Right lobe of liver (tissue), 6 donors: ENCODE measurements around the gene DDIT3. TPM values are rescaled to one million over a fixed set of nuclear protein-coding genes. Genes with fewer than 3 reads are reported as not detected.

ENCODE experiments used
- ATAC-seq, 4 donors: fragments of 200-7000 bp; cut with Tn5 transposase; one replicate each; pipeline ENCODE4 v1.9.1; 2020; ENCODE audit warnings: mild to moderate bottlenecking in 4 of 4, moderate library complexity in 4 of 4
- DNase-seq, 3 donors: peaks; one replicate each; pipeline ENCODE4 v3.0.0-alpha.2; 2020
- H3K27ac ChIP-seq, 3 donors: fragments of 200-600 bp; one replicate each; pipeline ENCODE4 v1.8.0; 2022
- H3K27me3 ChIP-seq, 2 donors: fragments of 200-600 bp; one replicate each; pipeline ENCODE4 v1.8.0; 2022
- H3K36me3 ChIP-seq, 4 donors: fragments of 200-600 bp; sonication (generic) in 1 of 4; one replicate each; pipeline versions ENCODE4 v1.5.1 to v1.8.0; 2017 to 2022; ENCODE audit warnings: control low read depth in 1 of 4
- H3K4me1 ChIP-seq, 4 donors: fragments of 200-600 bp; sonication (generic) in 1 of 4; one replicate each; pipeline versions ENCODE4 v1.5.1 to v1.8.0; 2017 to 2022; ENCODE audit warnings: control low read depth in 1 of 4
- H3K4me3 ChIP-seq, 3 donors: fragments of 200-600 bp; one replicate each; pipeline ENCODE4 v1.8.0; 2022
- H3K9me3 ChIP-seq, 4 donors: fragments of 200-600 bp; sonication (generic) in 1 of 4; one replicate each; pipeline versions ENCODE4 v1.5.1 to v1.8.0; 2017 to 2022; ENCODE audit warnings: control low read depth in 1 of 4
- POLR2A ChIP-seq: fragments of 450-650 bp; IDR thresholded peaks from one replicate; pipeline ENCODE4 v1.6.1; 2017; ENCODE audit warnings: antibody characterized with exemption, mild to moderate bottlenecking
- WGBS: methylation state at CpG from one replicate; pipeline ENCODE4 v1.1.6; 2018; ENCODE audit warnings: low coverage, low lambda C conversion rate; ENCODE audit not compliant: insufficient coverage; ENCODE audit errors: missing lambda C conversion rate; 5-methylcytosine and 5-hydroxymethylcytosine counted together
- intact Hi-C, 2 donors: fragments of 100-400 bp; cut with DNase I; formaldehyde crosslinking; loops; one replicate each; pipeline versions ENCODE4 v1.11.2 to v1.14.1; 2022
- total RNA-seq, 6 experiments: library from RNA; depleted of rRNA in 2 of 6; stranded (reverse); fragments of >200 nt in 2 of 6; fragmentation: NEBNext Ultra II Directional in 3 of 6; extraction: Animal tissue kit (Norgen Biotek cat#: 25700) in 3 of 6; gene quantifications; one replicate each; pipeline versions ENCODE4 v1.1.0 to v1.2.4, GENCODE V29; 2016 to 2023
- TF ChIP-seq, protein P1 (sequence below), 4 donors: fragments of 200-600 bp in 3 of 4; fragments of 450-650 bp in 1 of 4; IDR thresholded peaks; one replicate each; pipeline versions ENCODE4 v1.5.1 to v1.8.0; 2016 to 2022; ENCODE audit warnings: antibody characterized with exemption in 4 of 4, mild to moderate bottlenecking in 2 of 4
- donor health status: DM: no; HTN: yes; CAD: no.
- donor health status: DM: no; HTN: no; CAD: no.
- donor health status: DM: no; HTN: no; CAD: no.
- donor health status: DM: no; HTN: yes; CAD: no.
- donor health status: DM: no; HTN: yes; CAD: no.

Gene DDIT3
- total RNA-seq, 6 experiments from 2014 or later, result 11.3 to 26.7 (median 18.7) TPM

DNA sequence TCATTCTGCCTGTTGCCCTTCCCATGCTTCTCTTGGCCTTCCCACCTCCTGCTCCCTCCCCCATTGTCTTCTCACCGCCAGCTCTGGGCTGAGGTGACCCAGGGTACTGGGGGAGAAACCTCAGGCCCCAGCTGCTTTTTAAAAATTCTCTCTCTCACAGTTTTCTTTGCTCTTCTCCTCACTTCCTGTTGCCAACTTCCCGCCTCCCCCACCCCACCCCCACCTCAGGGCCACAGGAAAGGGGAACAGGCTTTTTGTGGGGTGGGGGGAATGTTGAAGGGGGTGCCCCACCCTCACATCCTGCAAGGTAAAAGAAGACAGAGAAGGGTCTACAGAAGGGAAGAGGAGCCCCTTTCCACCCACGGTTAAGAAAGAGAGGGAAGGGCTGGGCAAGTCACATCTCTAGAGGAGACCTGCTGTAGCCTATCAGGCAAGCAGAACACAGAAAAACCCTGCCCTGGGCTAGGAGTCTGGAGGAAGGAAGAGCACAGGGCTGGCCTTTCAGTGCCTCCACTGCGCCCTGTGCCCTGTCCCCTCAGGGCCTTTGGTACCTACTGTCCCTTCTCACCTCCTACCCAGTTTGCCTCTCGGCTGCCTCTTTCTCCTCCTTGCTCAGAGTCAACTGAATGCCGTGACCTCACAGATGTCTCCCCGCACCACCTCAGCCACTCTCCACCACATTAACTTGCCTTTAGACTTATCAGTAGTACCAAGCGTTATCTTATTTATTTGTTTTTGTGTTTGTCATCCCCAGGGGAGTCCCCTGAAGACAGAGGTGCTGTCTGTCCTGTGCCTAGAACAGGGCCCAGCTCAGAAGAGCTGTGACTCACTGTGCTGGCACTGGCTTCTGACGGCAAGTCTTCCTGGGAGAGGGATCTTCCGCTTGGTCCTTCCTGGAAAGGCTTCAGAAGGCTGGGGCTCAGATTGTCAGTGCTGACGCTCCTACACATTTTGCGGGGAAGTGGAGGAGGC, 42.3 kb downstream of the DDIT3 start:
- no peaks in the 10 kb centered on the region for H3K9me3 ChIP-seq
- H3K27ac ChIP-seq, result peak overlapping the region; percentile 50 to 73 (median 66)
- intact Hi-C loops, result no loop called here
- H3K36me3 ChIP-seq, result no peaks in the 10 kb centered on the region
- ATAC-seq, result peak; percentile 19 to 53 (median 34)
- no peak for TF ChIP-seq POLR2A
- TF ChIP-seq, protein P1, sequence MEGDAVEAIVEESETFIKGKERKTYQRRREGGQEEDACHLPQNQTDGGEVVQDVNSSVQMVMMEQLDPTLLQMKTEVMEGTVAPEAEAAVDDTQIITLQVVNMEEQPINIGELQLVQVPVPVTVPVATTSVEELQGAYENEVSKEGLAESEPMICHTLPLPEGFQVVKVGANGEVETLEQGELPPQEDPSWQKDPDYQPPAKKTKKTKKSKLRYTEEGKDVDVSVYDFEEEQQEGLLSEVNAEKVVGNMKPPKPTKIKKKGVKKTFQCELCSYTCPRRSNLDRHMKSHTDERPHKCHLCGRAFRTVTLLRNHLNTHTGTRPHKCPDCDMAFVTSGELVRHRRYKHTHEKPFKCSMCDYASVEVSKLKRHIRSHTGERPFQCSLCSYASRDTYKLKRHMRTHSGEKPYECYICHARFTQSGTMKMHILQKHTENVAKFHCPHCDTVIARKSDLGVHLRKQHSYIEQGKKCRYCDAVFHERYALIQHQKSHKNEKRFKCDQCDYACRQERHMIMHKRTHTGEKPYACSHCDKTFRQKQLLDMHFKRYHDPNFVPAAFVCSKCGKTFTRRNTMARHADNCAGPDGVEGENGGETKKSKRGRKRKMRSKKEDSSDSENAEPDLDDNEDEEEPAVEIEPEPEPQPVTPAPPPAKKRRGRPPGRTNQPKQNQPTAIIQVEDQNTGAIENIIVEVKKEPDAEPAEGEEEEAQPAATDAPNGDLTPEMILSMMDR (IDR thresholded peaks at IDR 0.05), result no peak
- H3K4me3 ChIP-seq, result peak overlapping the region; percentile 25 to 42 (median 29)
- peaks cover 0 to 13% (median 5%) of the 10 kb centered on the region in 4 donors for H3K4me1 ChIP-seq
- no peak for DNase-seq
- peaks cover 0 to 14% of the 10 kb centered on the region in 2 donors for H3K27me3 ChIP-seq
- WGBS, result 59% methylated on average over 10 of the region's 12 CpGs

DNA sequence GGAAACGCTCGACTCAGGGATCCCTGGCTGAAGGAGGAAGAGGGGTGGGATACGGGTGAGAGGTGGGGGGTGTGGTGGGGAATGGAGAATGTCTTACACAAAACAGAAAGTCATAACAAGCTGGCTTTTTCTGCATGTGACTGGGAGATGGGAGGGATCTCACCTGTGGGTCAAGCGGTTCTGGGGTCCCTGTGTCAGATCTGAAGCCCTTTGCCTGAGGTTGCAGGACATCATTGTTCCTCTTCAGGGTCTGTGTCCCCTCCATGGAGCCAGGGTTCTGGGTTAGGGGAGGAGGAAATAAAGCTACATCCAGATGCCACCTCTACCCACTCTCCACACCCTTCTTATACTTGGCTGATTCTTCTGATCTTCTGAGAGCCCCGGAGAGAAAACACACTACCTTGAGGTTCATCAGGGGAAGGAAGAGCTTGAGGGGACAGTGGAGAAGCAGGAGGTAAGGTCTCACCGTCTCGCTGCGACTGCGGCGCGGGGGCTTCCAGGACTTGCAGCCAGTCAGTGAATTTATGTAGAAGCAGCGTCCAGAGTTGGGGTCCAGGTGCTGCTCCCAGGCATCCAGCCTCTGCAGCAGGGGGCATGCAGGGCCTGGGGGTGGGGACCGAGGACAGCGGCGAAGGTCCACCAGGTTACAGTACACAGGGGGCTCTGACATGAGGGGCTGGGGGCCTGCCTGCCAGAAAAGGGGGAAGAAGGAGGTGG, 43.2 kb downstream of the DDIT3 start:
- no peak for DNase-seq
- ATAC-seq, result no peak
- no peaks in the 10 kb centered on the region for H3K36me3 ChIP-seq
- peak overlapping the region; percentile 26 to 73 (median 66) for H3K27ac ChIP-seq
- H3K27me3 ChIP-seq, result peaks cover 0 to 14% of the 10 kb centered on the region in 2 donors
- H3K4me3 ChIP-seq, result peak overlapping the region; percentile 25 to 42 (median 29)
- TF ChIP-seq POLR2A, result no peak
- TF ChIP-seq, protein P1 (IDR thresholded peaks at IDR 0.05), result no peak
- no peaks in the 10 kb centered on the region for H3K9me3 ChIP-seq
- H3K4me1 ChIP-seq, result peaks cover 0 to 13% (median 5%) of the 10 kb centered on the region in 4 donors
- intact Hi-C loops, result no loop called here
- 53% methylated on average over 4 of the region's 15 CpGs for WGBS

DNA sequence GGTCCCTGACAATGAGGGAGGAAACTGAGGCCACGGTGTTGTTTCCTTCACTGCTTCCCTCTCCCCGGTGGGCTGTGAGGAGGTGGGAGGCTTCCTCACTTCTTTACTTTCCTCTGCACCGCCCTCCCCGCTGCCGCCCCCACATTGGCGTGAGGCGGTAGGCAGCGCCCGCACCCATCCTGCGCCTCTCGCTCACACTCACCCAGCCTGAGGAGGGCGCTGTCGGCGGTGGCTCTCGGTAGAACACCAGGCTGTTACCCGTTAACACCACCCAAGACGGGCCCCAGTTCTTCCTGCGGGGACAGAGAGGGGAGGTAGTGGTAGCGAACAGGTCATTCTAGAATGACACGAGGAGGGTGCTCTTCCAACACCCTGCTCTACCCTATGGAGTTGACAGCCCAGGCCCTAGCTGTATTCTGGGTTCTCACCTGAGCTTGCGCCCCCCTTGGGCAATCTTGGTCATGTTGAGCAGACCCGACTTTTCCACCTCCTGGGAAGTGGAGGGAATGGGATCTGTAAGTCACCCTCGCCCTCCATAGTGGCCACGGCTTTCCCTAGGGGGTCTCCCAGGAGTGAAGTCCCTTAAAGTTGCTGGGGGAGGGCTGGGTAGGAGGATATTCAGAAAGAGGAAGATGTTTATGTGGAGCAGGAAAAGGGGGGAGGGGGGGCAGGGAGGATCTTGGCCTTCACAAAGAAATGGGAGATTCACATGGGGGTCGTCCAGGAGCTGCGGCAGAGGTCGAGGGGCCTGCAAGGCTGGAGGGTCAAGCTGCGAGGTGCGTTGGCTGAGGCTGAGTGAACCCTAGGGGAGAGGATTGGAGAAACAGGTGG, 43.9 kb downstream of the DDIT3 start:
- peak in 1 of 3 donors; percentile 42 for DNase-seq
- Histone ChIP-seq H3K9me3 (no peaks in the 10 kb centered on the region), H3K27ac (peak overlapping the region; percentile 26 to 73 (median 66)), H3K4me3 (peak overlapping the region; percentile 25 to 42 (median 29)), H3K27me3 (peaks cover 0 to 14% of the 10 kb centered on the region in 2 donors), H3K36me3 (no peaks in the 10 kb centered on the region), H3K4me1 (peaks cover 0 to 13% (median 5%) of the 10 kb centered on the region in 4 donors)
- WGBS, result 23% methylated on average over 25 of the region's 29 CpGs
- no peak for TF ChIP-seq POLR2A
- TF ChIP-seq, protein P1 (IDR thresholded peaks at IDR 0.05), result peak in 2 of 4 donors; percentile 12 to 25
- peak; percentile 2 to 11 (median 6) for ATAC-seq
- intact Hi-C loops, result no loop called here
